Mesendoderm (in vitro differentiated cells): ENCODE measurements around the gene TEPSIN.

ENCODE experiments used
- DNase-seq: peaks from one replicate; pipeline ENCODE4 v3.0.0; 2013
- H2AK5ac ChIP-seq: 2 replicates; pipeline ENCODE4 v1.6.1; 2013; ENCODE audit warnings: low read length, inconsistent platforms
- H2BK120ac ChIP-seq: 2 replicates; pipeline ENCODE4 v1.6.1; 2013; ENCODE audit warnings: low read depth, mild to moderate bottlenecking, low read length, moderate library complexity, mixed read lengths
- H2BK15ac ChIP-seq: replicated peaks from 2 replicates; pipeline ENCODE4 v1.6.1; 2013; ENCODE audit warnings: low read depth, mild to moderate bottlenecking, moderate library complexity
- H2BK5ac ChIP-seq: 2 replicates; pipeline ENCODE4 v1.6.1; 2013; ENCODE audit warnings: low read length, inconsistent platforms
- H3K18ac ChIP-seq: 2 replicates; pipeline ENCODE4 v1.6.1; 2013; ENCODE audit warnings: mild to moderate bottlenecking, low read length, mixed read lengths
- H3K23ac ChIP-seq: one replicate; pipeline ENCODE4 v1.6.1; 2013; ENCODE audit warnings: low read length
- H3K27ac ChIP-seq: 2 replicates; pipeline ENCODE4 v1.5.1; 2013; ENCODE audit warnings: low read depth, mild to moderate bottlenecking, inconsistent platforms, low read length, moderate library complexity
- H3K27me3 ChIP-seq: 2 replicates; pipeline ENCODE4 v1.6.1; 2013; ENCODE audit warnings: low read length, control low read depth, mild to moderate bottlenecking, inconsistent platforms; ENCODE audit not compliant: insufficient read depth, poor library complexity
- H3K36me3 ChIP-seq: 2 replicates; pipeline ENCODE4 v1.6.1; 2013; ENCODE audit warnings: low read length, inconsistent platforms; ENCODE audit not compliant: control insufficient read depth, insufficient read depth
- H3K4ac ChIP-seq: one replicate; pipeline ENCODE4 v1.6.1; 2013; ENCODE audit warnings: low read depth, mild to moderate bottlenecking, low read length, moderate library complexity
- H3K4me1 ChIP-seq: 2 replicates; pipeline ENCODE4 v1.6.1; 2013; ENCODE audit warnings: low read depth, low read length, inconsistent platforms; ENCODE audit not compliant: control insufficient read depth
- H3K4me2 ChIP-seq: 2 replicates; pipeline ENCODE4 v1.6.1; 2013; ENCODE audit warnings: low read length
- H3K4me3 ChIP-seq: 2 replicates; pipeline ENCODE4 v1.5.1; 2013; ENCODE audit warnings: mild to moderate bottlenecking, low read length
- H3K56ac ChIP-seq: one replicate; pipeline ENCODE4 v1.6.1; 2013; ENCODE audit warnings: low read length
- H3K79me1 ChIP-seq: 2 replicates; pipeline ENCODE4 v1.6.1; 2013; ENCODE audit warnings: low read length, inconsistent platforms
- H3K79me2 ChIP-seq: 2 replicates; pipeline ENCODE4 v1.6.1; 2013; ENCODE audit warnings: mild to moderate bottlenecking, low read length; ENCODE audit not compliant: control insufficient read depth, insufficient read depth
- H3K9ac ChIP-seq: 2 replicates; pipeline ENCODE4 v1.6.1; 2013; ENCODE audit warnings: low read length, inconsistent platforms
- H4K5ac ChIP-seq: one replicate; pipeline ENCODE4 v1.6.1; 2013; ENCODE audit warnings: low read length
- H4K8ac ChIP-seq: one replicate; pipeline ENCODE4 v1.6.1; 2013; ENCODE audit warnings: low read depth, mild to moderate bottlenecking, control low read depth, low read length, moderate library complexity
- WGBS: extraction: QIAGEN DNeasy Blood & Tissue Kit; methylation state at CpG from one replicate; pipeline ENCODE4 v1.1.7; 2013; ENCODE audit warnings: low lambda C conversion rate, missing lambda C conversion rate; ENCODE audit not compliant: insufficient coverage; ENCODE audit errors: extremely low coverage; 5-methylcytosine and 5-hydroxymethylcytosine counted together

Gene TEPSIN

GRCh38 chr17:81182596-81182995 lies 56.3 kb downstream of the TEPSIN start:
- Histone ChIP-seq H2BK5ac (no peak overlapping the region), H3K79me2 (no peaks in the 10 kb centered on the region), H3K27ac (no peak overlapping the region), H3K4me2 (no peak overlapping the region), H4K5ac (no peak overlapping the region), H2BK120ac (no peak overlapping the region), H3K4ac (no peak overlapping the region), H3K4me3 (no peak overlapping the region), H2BK15ac (no peak overlapping the region), H3K4me1 (no peaks in the 10 kb centered on the region), H3K23ac (no peak overlapping the region), H3K9ac (no peak overlapping the region), H3K79me1 (no peaks in the 10 kb centered on the region), H2AK5ac (no peak overlapping the region), H4K8ac (no peak overlapping the region), H3K36me3 (no peaks in the 10 kb centered on the region), H3K27me3 (no peaks in the 10 kb centered on the region), H3K56ac (no peak overlapping the region), H3K18ac (no peak overlapping the region)
- WGBS = no CpG with 5 or more reads among the region's 5 CpGs
- DNase-seq = no peak

GRCh38 chr17:81181811-81182185 lies 57.1 kb downstream of the TEPSIN start:
- Histone ChIP-seq H3K4me2 (no peak overlapping the region), H3K18ac (no peak overlapping the region), H3K4me3 (no peak overlapping the region), H3K27me3 (no peaks in the 10 kb centered on the region), H2BK5ac (no peak overlapping the region), H3K27ac (no peak overlapping the region), H2AK5ac (no peak overlapping the region), H2BK120ac (no peak overlapping the region), H4K8ac (no peak overlapping the region), H4K5ac (no peak overlapping the region), H3K9ac (no peak overlapping the region), H3K4ac (no peak overlapping the region), H3K79me2 (no peaks in the 10 kb centered on the region), H2BK15ac (no peak overlapping the region), H3K23ac (no peak overlapping the region), H3K36me3 (no peaks in the 10 kb centered on the region), H3K4me1 (no peaks in the 10 kb centered on the region), H3K79me1 (no peaks in the 10 kb centered on the region), H3K56ac (no peak overlapping the region)
- no peak for DNase-seq
- no CpG with 5 or more reads among the region's 19 CpGs for WGBS

- WGBS = no CpG with 5 or more reads among the region's 49 CpGs
These were observed 57.7 kb downstream of the TEPSIN start for GRCh38 chr17:81180836-81181810.

GRCh38 chr17:81179861-81180260 lies 59.0 kb downstream of the TEPSIN start:
- DNase-seq = no peak
- H2BK120ac ChIP-seq = no peak overlapping the region
- no peak overlapping the region for H2BK5ac ChIP-seq
- no peak overlapping the region for H3K27ac ChIP-seq
- no peaks in the 10 kb centered on the region for H3K27me3 ChIP-seq
- no peak overlapping the region for H3K56ac ChIP-seq
- H3K4me1 ChIP-seq = no peaks in the 10 kb centered on the region
- H3K4me2 ChIP-seq = no peak overlapping the region
- no peak overlapping the region for H3K18ac ChIP-seq
- H3K36me3 ChIP-seq = no peaks in the 10 kb centered on the region
- no peak overlapping the region for H4K8ac ChIP-seq
- H3K4ac ChIP-seq = no peak overlapping the region
- H2BK15ac ChIP-seq = no peak overlapping the region
- H3K79me2 ChIP-seq = no peaks in the 10 kb centered on the region
- H2AK5ac ChIP-seq = no peak overlapping the region
- H3K79me1 ChIP-seq = no peaks in the 10 kb centered on the region
- no peak overlapping the region for H3K23ac ChIP-seq
- no peak overlapping the region for H3K4me3 ChIP-seq
- no peak overlapping the region for H4K5ac ChIP-seq
- no CpG with 5 or more reads among the region's 12 CpGs for WGBS
- H3K9ac ChIP-seq = no peak overlapping the region

More at GRCh38 chr17:81180836-81181810, 57.7 kb downstream of the TEPSIN start:
- Histone ChIP-seq H3K18ac (no peak overlapping the region), H3K27me3 (no peaks in the 10 kb centered on the region), H3K36me3 (no peaks in the 10 kb centered on the region), H4K5ac (no peak overlapping the region), H3K9ac (no peak overlapping the region), H2AK5ac (no peak overlapping the region), H3K56ac (no peak overlapping the region), H3K4me3 (no peak overlapping the region), H3K4me1 (no peaks in the 10 kb centered on the region), H3K23ac (no peak overlapping the region), H3K4ac (no peak overlapping the region), H2BK120ac (no peak overlapping the region), H2BK5ac (no peak overlapping the region), H3K79me2 (no peaks in the 10 kb centered on the region), H3K27ac (no peak overlapping the region), H3K4me2 (no peak overlapping the region), H3K79me1 (no peaks in the 10 kb centered on the region), H2BK15ac (no peak overlapping the region), H4K8ac (no peak overlapping the region)
- DNase-seq = no peak

- no peaks in the 10 kb centered on the region for H3K79me2 ChIP-seq
- no peak overlapping the region for H3K23ac ChIP-seq
- H3K4me1 ChIP-seq = no peaks in the 10 kb centered on the region
- H2BK15ac ChIP-seq = no peak overlapping the region
- no CpG with 5 or more reads among the region's 9 CpGs for WGBS
- H3K4me3 ChIP-seq = no peak overlapping the region
- no peak overlapping the region for H2AK5ac ChIP-seq
- no peaks in the 10 kb centered on the region for H3K27me3 ChIP-seq
- no peaks in the 10 kb centered on the region for H3K36me3 ChIP-seq
- H2BK120ac ChIP-seq = no peak overlapping the region
- no peak overlapping the region for H3K27ac ChIP-seq
- no peak overlapping the region for H3K18ac ChIP-seq
- H4K5ac ChIP-seq = no peak overlapping the region
- H3K4ac ChIP-seq = no peak overlapping the region
- H4K8ac ChIP-seq = no peak overlapping the region
- H3K79me1 ChIP-seq = no peaks in the 10 kb centered on the region
- no peak for DNase-seq
- H3K4me2 ChIP-seq = no peak overlapping the region
- no peak overlapping the region for H2BK5ac ChIP-seq
- no peak overlapping the region for H3K56ac ChIP-seq
- no peak overlapping the region for H3K9ac ChIP-seq
These were observed 59.6 kb downstream of the TEPSIN start for GRCh38 chr17:81179220-81179619.
